ENCODE data around the gene KIF15.
A peak's percentile ranks its signal among the peaks of the same experiment; 100 is the strongest.

KIF15 gene, protein sequence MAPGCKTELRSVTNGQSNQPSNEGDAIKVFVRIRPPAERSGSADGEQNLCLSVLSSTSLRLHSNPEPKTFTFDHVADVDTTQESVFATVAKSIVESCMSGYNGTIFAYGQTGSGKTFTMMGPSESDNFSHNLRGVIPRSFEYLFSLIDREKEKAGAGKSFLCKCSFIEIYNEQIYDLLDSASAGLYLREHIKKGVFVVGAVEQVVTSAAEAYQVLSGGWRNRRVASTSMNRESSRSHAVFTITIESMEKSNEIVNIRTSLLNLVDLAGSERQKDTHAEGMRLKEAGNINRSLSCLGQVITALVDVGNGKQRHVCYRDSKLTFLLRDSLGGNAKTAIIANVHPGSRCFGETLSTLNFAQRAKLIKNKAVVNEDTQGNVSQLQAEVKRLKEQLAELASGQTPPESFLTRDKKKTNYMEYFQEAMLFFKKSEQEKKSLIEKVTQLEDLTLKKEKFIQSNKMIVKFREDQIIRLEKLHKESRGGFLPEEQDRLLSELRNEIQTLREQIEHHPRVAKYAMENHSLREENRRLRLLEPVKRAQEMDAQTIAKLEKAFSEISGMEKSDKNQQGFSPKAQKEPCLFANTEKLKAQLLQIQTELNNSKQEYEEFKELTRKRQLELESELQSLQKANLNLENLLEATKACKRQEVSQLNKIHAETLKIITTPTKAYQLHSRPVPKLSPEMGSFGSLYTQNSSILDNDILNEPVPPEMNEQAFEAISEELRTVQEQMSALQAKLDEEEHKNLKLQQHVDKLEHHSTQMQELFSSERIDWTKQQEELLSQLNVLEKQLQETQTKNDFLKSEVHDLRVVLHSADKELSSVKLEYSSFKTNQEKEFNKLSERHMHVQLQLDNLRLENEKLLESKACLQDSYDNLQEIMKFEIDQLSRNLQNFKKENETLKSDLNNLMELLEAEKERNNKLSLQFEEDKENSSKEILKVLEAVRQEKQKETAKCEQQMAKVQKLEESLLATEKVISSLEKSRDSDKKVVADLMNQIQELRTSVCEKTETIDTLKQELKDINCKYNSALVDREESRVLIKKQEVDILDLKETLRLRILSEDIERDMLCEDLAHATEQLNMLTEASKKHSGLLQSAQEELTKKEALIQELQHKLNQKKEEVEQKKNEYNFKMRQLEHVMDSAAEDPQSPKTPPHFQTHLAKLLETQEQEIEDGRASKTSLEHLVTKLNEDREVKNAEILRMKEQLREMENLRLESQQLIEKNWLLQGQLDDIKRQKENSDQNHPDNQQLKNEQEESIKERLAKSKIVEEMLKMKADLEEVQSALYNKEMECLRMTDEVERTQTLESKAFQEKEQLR (N-terminal part only)

DNA sequence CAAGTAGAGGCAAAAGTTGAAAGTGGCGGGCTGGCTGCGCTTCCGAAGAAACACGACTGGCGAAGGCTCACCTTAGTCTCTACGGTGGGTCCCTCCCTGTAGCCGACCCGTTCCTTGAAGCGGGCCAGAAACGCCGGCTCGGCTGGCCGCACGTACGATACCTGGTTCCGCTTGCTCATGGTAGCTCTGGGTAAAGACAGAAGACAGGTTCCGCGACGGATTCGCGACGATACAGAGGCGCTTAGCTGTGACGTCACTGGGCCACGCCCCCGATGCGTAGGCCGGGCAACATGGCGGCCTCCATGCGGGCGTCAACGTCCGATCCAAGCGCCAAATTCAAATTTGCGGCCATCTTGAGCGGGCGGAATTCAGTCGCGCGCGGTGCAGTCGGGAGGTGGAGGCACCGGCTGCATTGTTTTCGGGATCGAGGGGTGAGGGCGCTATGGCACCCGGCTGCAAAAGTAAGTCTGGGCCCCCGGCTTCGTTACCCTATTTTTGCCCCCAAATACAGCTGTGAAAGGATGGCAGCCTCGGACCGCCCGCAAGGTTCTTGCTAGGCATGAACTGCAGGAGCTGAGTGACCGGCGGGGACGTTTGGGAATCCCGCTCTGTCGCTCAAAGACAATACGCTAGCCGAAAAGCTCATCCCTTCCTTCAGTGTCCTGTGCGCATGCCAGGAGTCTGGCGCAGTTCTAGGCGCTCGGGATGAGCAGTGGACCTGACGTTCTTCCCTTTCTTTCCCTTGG lies at the start of gene KIF15, which contains the start of gene KIAA1143:
TSS of gene KIF15 (plus strand) at position 371 of the 746 bp plus-strand sequence. CDS start at position 443, 72 bp downstream.
TSS of gene KIAA1143 (minus strand) at position 196 of the 746 bp plus-strand sequence. CDS start at position 179, 17 bp downstream.
- TF ChIP-seq CTCF (conservative IDR thresholded peaks at IDR 0.05; ENCODE audit: low read depth, low read length), result no peak
- DNase-seq (ENCODE audit: low read depth), result peak; percentile 82
- H3K4me3 ChIP-seq (ENCODE audit: low read length), result peak within 1 kb of the TSS; percentile 96

DNA sequence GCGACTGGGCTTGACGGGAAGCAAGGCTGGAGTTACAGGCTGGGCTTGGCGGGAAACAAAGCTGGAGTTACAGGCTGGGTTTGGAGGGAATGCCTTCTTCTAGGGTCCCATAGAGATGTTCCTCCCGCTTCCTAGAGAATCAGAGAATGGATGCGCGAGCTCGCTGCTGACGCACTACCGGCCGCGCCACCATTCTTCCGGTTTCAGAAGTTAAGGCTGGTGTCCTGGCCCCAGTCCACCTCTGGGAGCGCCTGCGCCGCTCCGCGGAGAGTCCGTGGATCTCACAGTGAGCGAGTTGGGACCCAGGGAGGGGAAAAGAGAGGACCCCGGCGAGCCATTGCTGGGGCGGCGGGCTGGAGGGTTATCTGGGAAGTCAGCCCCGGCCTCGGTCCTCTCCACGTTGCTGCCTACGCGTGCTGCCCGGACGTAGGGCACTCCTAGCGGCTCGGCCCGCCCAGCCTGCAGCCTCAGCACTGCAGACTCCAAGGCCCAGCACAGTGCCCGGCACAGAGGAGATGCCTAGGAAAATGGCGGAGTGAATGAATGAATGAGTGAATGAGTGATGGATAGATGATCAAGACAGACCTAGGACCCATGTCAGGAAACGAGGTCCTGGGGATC lies 49.0 kb upstream of the KIF15 start, which contains the start of gene ZNF502:
TSS of gene ZNF502 (plus strand) at position 206 of the 621 bp plus-strand sequence. CDS start 7,602 bp downstream, outside the sequence.
- peak within 1 kb of the TSS; percentile 90 for H3K4me3 ChIP-seq (ENCODE audit: low read length)
- DNase-seq (ENCODE audit: low read depth), result peak; percentile 66
- TF ChIP-seq CTCF (conservative IDR thresholded peaks at IDR 0.05; ENCODE audit: low read depth, low read length), result peak; percentile 46

DNA sequence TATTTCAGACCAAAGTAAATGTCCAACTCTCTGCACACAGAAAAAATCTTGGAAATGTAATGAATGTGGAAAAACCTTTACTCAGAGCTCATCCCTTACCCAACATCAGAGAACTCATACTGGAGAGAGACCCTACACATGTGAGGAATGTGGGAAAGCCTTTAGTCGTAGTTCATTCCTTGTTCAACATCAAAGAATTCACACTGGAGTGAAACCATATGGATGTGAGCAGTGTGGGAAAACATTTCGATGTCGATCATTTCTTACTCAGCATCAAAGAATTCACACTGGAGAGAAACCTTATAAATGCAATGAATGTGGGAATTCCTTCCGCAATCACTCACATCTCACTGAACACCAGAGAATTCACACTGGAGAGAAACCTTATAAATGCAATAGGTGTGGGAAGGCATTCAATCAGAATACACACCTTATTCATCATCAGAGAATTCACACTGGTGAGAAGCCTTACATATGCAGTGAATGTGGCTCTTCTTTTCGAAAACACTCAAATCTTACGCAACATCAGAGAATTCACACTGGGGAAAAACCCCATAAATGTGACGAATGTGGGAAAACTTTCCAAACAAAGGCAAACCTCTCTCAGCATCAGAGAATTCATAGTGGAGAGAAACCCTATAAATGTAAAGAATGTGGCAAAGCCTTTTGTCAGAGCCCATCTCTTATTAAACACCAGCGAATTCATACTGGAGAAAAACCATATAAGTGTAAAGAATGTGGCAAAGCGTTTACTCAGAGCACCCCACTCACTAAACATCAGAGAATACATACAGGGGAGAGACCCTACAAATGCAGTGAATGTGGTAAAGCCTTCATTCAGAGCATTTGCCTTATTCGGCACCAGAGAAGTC lies 40.1 kb upstream of the KIF15 start:
- no peak for DNase-seq (ENCODE audit: low read depth)
- H3K4me3 ChIP-seq (ENCODE audit: low read length), result no peak overlapping the region
- no peak for TF ChIP-seq CTCF (conservative IDR thresholded peaks at IDR 0.05; ENCODE audit: low read depth, low read length)

- TF ChIP-seq CTCF (conservative IDR thresholded peaks at IDR 0.05; ENCODE audit: low read depth, low read length), result no peak
- no peak for DNase-seq (ENCODE audit: low read depth)
- H3K4me3 ChIP-seq (ENCODE audit: low read length), result no peak overlapping the region
These were observed 39.5 kb upstream of the KIF15 start for GRCh38 chr3:44722103-44722401.

DNA sequence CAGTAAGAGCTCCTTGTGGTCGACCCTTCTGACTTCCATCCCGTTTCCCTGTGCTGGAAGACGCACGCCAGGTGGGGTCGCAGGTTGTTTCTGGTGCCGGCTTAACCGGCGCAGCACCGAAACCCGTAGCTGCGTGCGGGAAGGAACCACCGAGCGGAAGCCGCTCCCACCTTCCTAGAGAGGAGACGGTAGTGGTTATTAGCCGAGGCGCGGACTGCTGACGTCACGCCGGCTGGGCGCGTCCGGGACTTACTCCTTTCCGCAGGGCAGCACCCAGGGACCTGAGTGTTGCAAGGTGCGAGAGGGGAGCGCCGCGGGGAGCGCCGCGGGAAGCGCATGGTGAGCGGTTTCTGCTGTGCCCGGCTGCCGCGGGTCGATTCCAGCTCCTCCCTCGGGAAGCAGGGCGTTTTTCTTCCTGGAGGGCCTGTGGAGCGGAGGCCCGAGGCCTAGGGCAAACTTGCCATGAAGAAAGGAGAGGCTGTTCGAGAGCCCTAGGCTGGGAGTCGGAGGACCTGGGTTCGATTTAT lies 32.1 kb upstream of the KIF15 start, which contains the start of gene ZNF501:
TSS of gene ZNF501 (plus strand) at position 252 of the 527 bp plus-strand sequence. CDS start 4,787 bp downstream, outside the sequence.
- TF ChIP-seq CTCF (conservative IDR thresholded peaks at IDR 0.05; ENCODE audit: low read depth, low read length), result no peak
- H3K4me3 ChIP-seq (ENCODE audit: low read length), result peak within 1 kb of the TSS; percentile 82
- DNase-seq (ENCODE audit: low read depth), result peak; percentile 80

Data from retinal pigment epithelial cell (primary cell).